Right cardiac atrium (tissue), 5 donors: ENCODE results near the gene LEPR. TPM values are rescaled to one million over a fixed set of nuclear protein-coding genes. Genes with fewer than 3 reads are reported as not detected.

Experiments
- ATAC-seq, 2 donors: fragments of 200-7000 bp; cut with Tn5 transposase; one replicate each; pipeline versions ENCODE4 v1.8.0 to v1.9.1; 2020; ENCODE audit warnings: moderate library complexity in 2 of 2, mild to moderate bottlenecking in 1 of 2
- DNase-seq, 3 donors: peaks; one replicate each; pipeline ENCODE4 v3.0.0-alpha.2; 2020
- H3K27ac ChIP-seq: one replicate; pipeline ENCODE4 v1.5.1; 2013; ENCODE audit warnings: mild to moderate bottlenecking, low read length, control low read depth, moderate library complexity
- H3K27me3 ChIP-seq: one replicate; pipeline ENCODE4 v1.6.1; 2013; ENCODE audit not compliant: control insufficient read depth, insufficient read depth
- H3K4me1 ChIP-seq: one replicate; pipeline ENCODE4 v1.6.1; 2013; ENCODE audit warnings: low read length; ENCODE audit not compliant: control insufficient read depth, insufficient read depth
- H3K4me3 ChIP-seq: one replicate; pipeline ENCODE4 v1.5.1; 2013; ENCODE audit warnings: low read length, control low read depth
- H3K9me3 ChIP-seq: one replicate; pipeline ENCODE4 v1.6.1; 2013; ENCODE audit warnings: low read length; ENCODE audit not compliant: control insufficient read depth
- WGBS: extraction: QIAGEN DNeasy Blood & Tissue Kit; methylation state at CpG from one replicate; pipeline ENCODE4 v1.1.7; 2013; 5-methylcytosine and 5-hydroxymethylcytosine counted together
- intact Hi-C, 4 donors: fragments of 100-400 bp; cut with DNase I; formaldehyde crosslinking; loops; one replicate each; pipeline versions ENCODE4 v1.11.0 to v1.14.0; 2022 to 2023
- polyA plus RNA-seq: library from polyadenylated mRNA; stranded (reverse); fragments of 200-250 nt; gene quantifications from one replicate; pipeline ENCODE4 v1.2.3, GENCODE V29; 2013
- total RNA-seq, 4 donors: library from RNA; stranded (reverse); fragmentation: NEBNext Ultra II Directional; extraction: Animal tissue kit (Norgen Biotek cat#: 25700); gene quantifications; one replicate each; pipeline ENCODE4 v1.2.1, GENCODE V29; 2021
- donor health status: healthy with polysubstance abuse.
- donor health status: DM: no; HTN: yes; CAD: no.
- donor health status: DM: no; HTN: no; CAD: no.
- donor health status: DM: no; HTN: yes; CAD: no; lungs with severe emphysema.
- donor health status: DM: yes; HTN: yes; CAD: no.

Gene LEPR
- total and polyA plus RNA-seq, 5 donors: 3.9 to 27.3 (median 12.1) TPM

DNA sequence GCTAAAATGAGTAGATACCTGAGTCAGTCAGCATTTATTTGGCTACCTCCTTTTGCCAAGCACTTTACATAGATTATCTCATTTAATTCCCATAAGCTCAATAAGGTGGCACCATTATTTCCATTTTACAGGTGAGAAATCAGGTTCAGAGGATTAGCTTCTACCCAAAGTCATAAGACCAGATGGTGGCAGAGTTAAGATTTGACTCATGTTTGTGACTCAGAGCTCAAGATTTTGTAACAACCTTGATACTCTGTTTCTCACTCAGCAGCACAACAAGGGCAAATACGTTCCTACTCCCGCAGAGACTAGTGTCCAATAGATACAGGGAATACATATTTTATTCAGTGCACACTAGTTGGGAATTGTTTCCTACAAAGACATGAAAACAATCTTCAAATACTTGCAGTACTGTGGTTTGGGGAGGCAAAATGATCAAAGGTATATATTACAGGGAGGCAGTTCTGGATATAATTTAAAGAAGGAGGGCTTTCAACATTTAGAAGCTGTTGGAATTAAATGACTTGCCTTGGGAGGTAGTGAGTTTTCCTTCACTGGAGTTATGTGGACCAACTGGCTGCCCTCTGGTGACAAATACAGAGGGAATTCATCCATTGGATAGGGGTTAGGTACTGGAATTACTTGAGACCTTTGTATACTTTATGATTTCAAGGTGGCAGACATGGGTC lies 3.6 kb downstream of the LEPR start:
- intact Hi-C loops: loop anchor here in 2 of 4 donors (10.0 kb wide), 2 partner anchors 169 to 271 kb away; no protein-coding TSS in a partner anchor
- H3K27ac ChIP-seq: no peak overlapping the region
- peaks cover 11% of the 10 kb centered on the region for H3K4me1 ChIP-seq
- no peak for DNase-seq
- H3K4me3 ChIP-seq: no peak overlapping the region
- 86% methylated on average over 2 of the region's 2 CpGs for WGBS
- H3K27me3 ChIP-seq: no peaks in the 10 kb centered on the region
- H3K9me3 ChIP-seq: no peaks in the 10 kb centered on the region
- no peak for ATAC-seq

DNA sequence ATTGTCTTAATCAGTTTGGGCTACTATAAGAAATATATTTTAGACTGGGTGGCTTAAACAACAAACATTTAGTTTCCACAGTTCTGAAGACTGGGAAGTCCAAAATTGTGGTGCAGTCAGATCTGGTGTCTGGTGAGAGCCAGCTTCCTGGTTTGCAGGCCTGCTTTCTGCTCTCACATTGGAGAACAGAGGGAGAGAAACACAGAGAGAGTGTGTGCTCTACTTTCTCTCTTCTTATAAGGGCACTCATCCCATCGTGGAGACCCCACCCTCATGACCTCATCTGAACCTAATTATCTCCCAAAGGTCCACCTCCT lies 4.1 kb downstream of the LEPR start:
- WGBS: 56% methylated on average over 1 of the region's 1 CpG
- DNase-seq (no peak), ATAC-seq (no peak)
- intact Hi-C loops: loop anchor here in 2 of 4 donors (10.0 kb wide), 2 partner anchors 170 to 270 kb away; no protein-coding TSS in a partner anchor
- Histone ChIP-seq H3K9me3 (no peaks in the 10 kb centered on the region), H3K27ac (no peak overlapping the region), H3K4me1 (peaks cover 11% of the 10 kb centered on the region), H3K4me3 (no peak overlapping the region), H3K27me3 (no peaks in the 10 kb centered on the region)

DNA sequence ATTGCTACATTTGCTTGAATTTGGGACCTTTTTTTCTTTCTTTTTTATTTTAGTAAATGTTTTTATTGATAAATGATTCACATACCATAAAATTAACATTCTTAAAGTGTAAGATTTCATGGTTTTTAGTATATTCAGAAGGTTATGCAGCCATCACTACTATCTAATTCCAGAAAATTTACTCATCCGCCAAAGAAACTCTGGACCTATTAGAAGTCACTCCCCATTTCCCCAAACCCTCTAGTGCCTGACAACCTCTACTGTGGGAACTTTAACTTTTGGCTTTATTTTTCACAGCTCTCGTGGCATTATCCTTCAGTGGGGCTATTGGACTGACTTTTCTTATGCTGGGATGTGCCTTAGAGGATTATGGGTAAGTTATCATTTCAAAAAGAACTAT lies 4.5 kb downstream of the LEPR start:
- no peak for ATAC-seq
- Histone ChIP-seq H3K27ac (no peak overlapping the region), H3K4me3 (no peak overlapping the region), H3K9me3 (no peaks in the 10 kb centered on the region), H3K4me1 (peaks cover 11% of the 10 kb centered on the region), H3K27me3 (no peaks in the 10 kb centered on the region)
- no peak for DNase-seq
- 96% methylated on average over 2 of the region's 2 CpGs for WGBS
- intact Hi-C loops: loop anchor here in 2 of 4 donors (10.0 kb wide), 2 partner anchors 170 to 270 kb away; no protein-coding TSS in a partner anchor

DNA sequence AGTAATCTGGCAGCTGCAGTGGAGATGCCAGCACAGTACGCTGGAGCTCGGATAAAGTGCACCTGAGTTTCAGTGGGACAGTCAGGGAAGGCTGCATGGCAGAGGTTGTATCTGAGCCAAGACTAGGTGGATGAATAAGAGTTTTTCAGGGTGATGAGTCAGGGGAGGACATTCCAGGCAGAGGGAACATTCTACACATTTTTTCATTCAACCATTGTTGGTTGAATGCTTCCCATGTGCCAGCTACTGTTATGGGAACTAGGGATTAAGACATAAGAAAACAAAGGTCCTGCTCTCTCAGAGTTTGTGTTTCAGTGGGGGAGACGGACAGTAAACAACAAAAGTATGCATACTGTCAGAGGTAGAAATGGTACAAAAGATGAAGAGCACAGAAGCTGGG lies 5.2 kb downstream of the LEPR start:
- H3K4me3 ChIP-seq: no peak overlapping the region
- H3K4me1 ChIP-seq: peaks cover 12% of the 10 kb centered on the region
- H3K27me3 ChIP-seq: no peaks in the 10 kb centered on the region
- intact Hi-C loops: loop anchor here in 2 of 4 donors (10.0 kb wide), 2 partner anchors 171 to 269 kb away; no protein-coding TSS in a partner anchor
- DNase-seq (no peak), ATAC-seq (no peak)
- no peaks in the 10 kb centered on the region for H3K9me3 ChIP-seq
- H3K27ac ChIP-seq: no peak overlapping the region
- WGBS: 93% methylated on average over 3 of the region's 3 CpGs

DNA sequence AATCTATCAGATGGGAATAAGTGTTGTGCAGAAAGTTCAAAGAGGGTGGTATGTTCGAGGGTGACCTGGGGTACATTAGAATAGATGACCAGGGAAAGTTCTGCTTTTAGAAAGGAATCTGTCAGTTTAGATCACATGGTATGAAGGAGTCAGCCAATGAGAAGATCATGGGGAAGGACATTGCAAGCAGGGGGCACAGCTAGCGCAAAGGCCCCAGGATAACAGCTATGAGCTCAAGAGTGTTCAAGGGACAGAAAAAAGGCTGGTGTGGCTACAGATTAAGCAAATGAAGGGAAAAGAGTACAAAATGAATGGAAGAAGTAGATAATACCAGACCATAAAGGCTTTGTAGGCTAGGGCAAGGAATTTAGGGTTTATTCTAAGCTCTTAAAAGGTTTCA lies 8.6 kb downstream of the LEPR start:
- no peaks in the 10 kb centered on the region for H3K9me3 ChIP-seq
- peak overlapping the region; percentile 68 for H3K27ac ChIP-seq
- DNase-seq (no peak), ATAC-seq (no peak)
- intact Hi-C loops: loop anchor here in 2 of 4 donors (10.0 kb wide), 2 partner anchors 174 to 266 kb away; no protein-coding TSS in a partner anchor
- H3K4me3 ChIP-seq: no peak overlapping the region
- no peaks in the 10 kb centered on the region for H3K27me3 ChIP-seq
- H3K4me1 ChIP-seq: peaks cover 3% of the 10 kb centered on the region
- WGBS: 93% methylated on average over 2 of the region's 2 CpGs

DNA sequence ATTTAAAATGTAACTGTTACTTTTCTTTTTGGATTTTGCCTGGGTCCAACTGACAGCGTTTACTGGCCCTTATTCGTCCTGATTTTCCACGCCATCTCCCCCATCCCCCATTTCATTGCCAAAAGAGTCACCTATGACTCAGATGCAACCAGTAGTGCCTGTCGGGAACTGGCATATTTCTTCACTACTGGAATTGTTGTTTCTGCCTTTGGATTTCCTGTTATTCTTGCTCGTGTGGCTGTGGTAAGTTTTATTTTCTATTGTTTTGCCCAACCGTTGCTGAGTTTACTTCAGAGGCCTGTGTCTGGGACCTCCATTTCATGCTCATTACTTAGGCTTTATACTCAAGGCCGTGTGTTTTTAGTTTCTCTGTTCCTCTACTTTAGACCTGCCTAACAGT lies 9.3 kb downstream of the LEPR start:
- 50% methylated on average over 7 of the region's 7 CpGs for WGBS
- no peak overlapping the region for H3K4me3 ChIP-seq
- ATAC-seq: peak; percentile 60 to 89
- peaks cover 3% of the 10 kb centered on the region for H3K4me1 ChIP-seq
- H3K9me3 ChIP-seq: no peaks in the 10 kb centered on the region
- DNase-seq: no peak
- no peak overlapping the region for H3K27ac ChIP-seq
- no peaks in the 10 kb centered on the region for H3K27me3 ChIP-seq
- intact Hi-C loops: loop anchor here in 3 of 4 donors (5.0 to 10.0 kb wide), 4 partner anchors 175 to 265 kb away; no protein-coding TSS in a partner anchor

DNA sequence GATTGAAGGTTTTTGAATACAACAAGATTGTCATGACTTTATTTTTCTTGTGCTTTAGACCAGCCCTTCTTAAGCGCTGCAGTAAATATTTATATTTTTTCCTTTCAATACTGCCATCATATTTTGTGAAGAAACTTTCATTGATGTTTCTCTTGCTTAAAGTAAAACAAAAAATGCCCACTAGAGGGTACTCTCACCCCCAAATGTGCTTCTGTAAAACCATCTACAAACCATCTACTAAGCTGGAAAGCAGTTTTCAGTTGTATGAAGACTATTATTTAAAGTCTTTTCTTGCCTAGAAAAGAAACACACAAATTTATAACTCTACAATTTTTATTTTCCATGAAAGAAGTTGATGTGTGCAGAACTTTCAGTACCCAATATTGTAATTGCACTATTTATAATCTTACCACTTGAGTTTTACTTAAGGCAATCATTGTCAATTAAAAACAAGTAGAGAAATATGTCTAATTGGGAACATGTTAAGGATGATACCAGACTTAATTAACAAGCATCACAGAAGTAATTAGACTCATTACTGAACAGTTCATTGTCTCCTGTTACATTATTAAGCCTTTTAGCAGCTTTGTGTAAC lies 10.7 kb downstream of the LEPR start:
- ATAC-seq: peak in 1 of 2 donors; percentile 49
- no peaks in the 10 kb centered on the region for H3K27me3 ChIP-seq

DNA sequence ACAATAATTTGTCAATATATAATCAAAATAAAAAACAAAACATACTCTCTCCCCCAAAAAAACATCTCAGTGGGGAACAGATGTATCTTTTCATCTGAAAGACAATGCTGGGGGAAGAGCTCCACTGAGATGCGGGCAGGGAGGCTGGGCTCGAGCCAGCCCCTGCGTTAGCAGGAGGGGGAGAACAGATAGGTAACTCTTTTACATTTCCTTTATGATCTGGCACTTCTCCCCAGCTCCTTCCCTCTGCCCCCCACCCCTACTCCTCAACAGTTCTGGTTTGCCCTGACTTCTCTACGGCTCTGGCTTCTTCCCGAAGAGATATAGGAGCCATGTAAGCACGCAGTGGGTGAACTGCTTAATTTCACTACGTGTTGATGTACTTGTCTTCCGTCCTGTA lies 12.4 kb downstream of the LEPR start:
- Histone ChIP-seq H3K4me3 (no peak overlapping the region), H3K9me3 (no peaks in the 10 kb centered on the region), H3K4me1 (peaks cover 3% of the 10 kb centered on the region), H3K27me3 (no peaks in the 10 kb centered on the region), H3K27ac (no peak overlapping the region)
- 71% methylated on average over 8 of the region's 8 CpGs for WGBS
- no peak for DNase-seq
- ATAC-seq: no peak
- intact Hi-C loops: loop anchor here in 2 of 4 donors (5.0 to 10.0 kb wide), 2 partner anchors 252 to 254 kb away; no protein-coding TSS in a partner anchor

More for the DNA sequence above, 10.7 kb downstream of the LEPR start:
- WGBS: 25% methylated on average over 1 of the region's 1 CpG
- intact Hi-C loops: loop anchor here in 2 of 4 donors (5.0 to 10.0 kb wide), 2 partner anchors 254 to 256 kb away; no protein-coding TSS in a partner anchor
- H3K9me3 ChIP-seq: no peaks in the 10 kb centered on the region
- no peak overlapping the region for H3K4me3 ChIP-seq
- DNase-seq: no peak
- H3K27ac ChIP-seq: no peak overlapping the region
- H3K4me1 ChIP-seq: peaks cover 3% of the 10 kb centered on the region

DNA sequence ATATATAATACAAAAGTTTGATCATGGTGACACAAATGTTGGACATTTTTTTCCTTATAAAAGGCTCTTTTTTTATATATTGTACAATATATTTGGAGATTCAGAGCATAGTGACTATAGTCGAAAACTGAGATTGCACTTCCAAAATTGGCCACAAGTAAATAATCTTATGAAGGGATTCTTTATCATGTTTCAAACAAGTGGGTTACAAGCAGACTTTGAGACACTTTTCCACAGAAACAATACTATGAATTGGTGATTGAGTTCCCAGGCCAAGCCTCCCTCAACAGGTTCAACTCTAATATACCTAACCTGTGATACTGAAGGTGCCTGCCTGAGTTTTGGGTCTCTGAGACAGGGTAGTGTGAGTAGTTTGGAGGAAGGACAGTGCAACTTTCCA lies 13.8 kb downstream of the LEPR start:
- H3K9me3 ChIP-seq: no peaks in the 10 kb centered on the region
- no peak overlapping the region for H3K4me3 ChIP-seq
- no peak overlapping the region for H3K27ac ChIP-seq
- ATAC-seq (no peak), DNase-seq (no peak)
- no peaks in the 10 kb centered on the region for H3K27me3 ChIP-seq
- 83% methylated on average over 1 of the region's 1 CpG for whole genome bisulfite sequencing
- peaks cover 1% of the 10 kb centered on the region for H3K4me1 ChIP-seq
- intact Hi-C loops: loop anchor here in 2 of 4 donors (5.0 to 10.0 kb wide), 2 partner anchors 251 to 253 kb away; no protein-coding TSS in a partner anchor

DNA sequence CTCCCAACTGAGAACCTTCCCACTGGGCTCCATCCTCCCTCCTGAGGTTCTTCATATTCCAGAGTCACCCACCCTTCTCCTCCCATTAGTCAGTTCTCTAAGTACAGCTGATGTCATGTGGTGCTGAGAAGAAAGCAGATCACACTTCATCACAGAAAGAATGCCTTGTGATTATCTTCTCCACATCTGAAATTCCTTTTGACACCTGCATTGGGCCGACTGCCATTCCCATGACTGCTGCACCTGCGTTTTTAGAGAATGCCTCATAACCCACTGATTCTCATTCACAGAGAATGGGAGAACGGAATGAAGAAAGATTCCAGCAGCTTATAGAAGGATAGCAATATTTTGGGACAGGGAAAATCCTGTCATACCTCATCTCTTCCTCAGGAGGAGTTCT lies 14.3 kb downstream of the LEPR start:
- Histone ChIP-seq H3K27me3 (no peaks in the 10 kb centered on the region), H3K4me3 (no peak overlapping the region), H3K9me3 (no peaks in the 10 kb centered on the region), H3K27ac (no peak overlapping the region), H3K4me1 (peaks cover 1% of the 10 kb centered on the region)
- WGBS: 77% methylated on average over 3 of the region's 3 CpGs
- DNase-seq (no peak), ATAC-seq (no peak)
- intact Hi-C loops: loop anchor here in 2 of 4 donors (5.0 to 10.0 kb wide), 2 partner anchors 250 to 253 kb away; no protein-coding TSS in a partner anchor

DNA sequence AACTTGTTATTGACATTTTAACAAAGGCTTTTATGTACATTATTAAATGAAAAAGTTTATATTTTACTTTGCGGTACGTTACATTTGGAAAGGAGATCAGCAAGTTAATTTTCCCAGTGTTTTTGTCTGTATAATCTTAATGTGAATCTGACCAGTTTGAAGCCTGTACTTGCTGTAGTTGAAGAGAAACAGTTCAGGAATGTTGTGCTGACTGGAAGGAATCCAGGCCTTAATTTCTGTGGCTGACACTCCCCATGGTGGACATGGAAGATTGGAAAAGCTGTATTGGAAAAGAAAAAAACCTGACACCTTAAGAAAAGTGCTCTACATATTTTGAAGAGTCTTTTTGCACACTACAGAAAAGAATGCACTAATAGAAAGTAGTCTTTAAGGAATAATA lies 15.5 kb downstream of the LEPR start:
- no peak for ATAC-seq
- no peaks in the 10 kb centered on the region for H3K9me3 ChIP-seq
- no peak overlapping the region for H3K27ac ChIP-seq
- H3K4me3 ChIP-seq: no peak overlapping the region
- H3K27me3 ChIP-seq: no peaks in the 10 kb centered on the region
- intact Hi-C loops: loop anchor here in 1 of 4 donors (10.0 kb wide), 1 partner anchor 249 kb away; no protein-coding TSS in a partner anchor
- 69% methylated on average over 2 of the region's 2 CpGs for WGBS
- H3K4me1 ChIP-seq: peaks cover 2% of the 10 kb centered on the region
- DNase-seq: no peak
